Heart right ventricle (tissue), 16 donors: Measurements from ENCODE around the gene NSD2. TPM values are rescaled to one million over a fixed set of nuclear protein-coding genes. Genes with fewer than 3 reads are reported as not detected.

Source experiments
- ATAC-seq, 8 donors: fragments of 200-7000 bp; cut with Tn5 transposase; one replicate each; pipeline ENCODE4 v1.9.1; 2020; ENCODE audit warnings: mild to moderate bottlenecking in 8 of 8, moderate library complexity in 8 of 8, moderate number of reproducible peaks in 1 of 8
- DNase-seq, 2 donors: peaks; one replicate each; pipeline ENCODE4 v3.0.0-alpha.2; 2020
- H3K27ac ChIP-seq, 10 donors: fragments of 200-600 bp; sonication (generic) in 2 of 10; one replicate each; pipeline versions ENCODE4 v1.5.0 to v1.8.0; 2020 to 2022; ENCODE audit warnings: mild to moderate bottlenecking in 3 of 10
- H3K27me3 ChIP-seq, 7 donors: fragments of 200-600 bp; one replicate each; pipeline ENCODE4 v1.8.0; 2021 to 2022; ENCODE audit warnings: mild to moderate bottlenecking in 2 of 7
- H3K36me3 ChIP-seq, 9 donors: fragments of 200-600 bp; sonication (generic) in 1 of 9; one replicate each; pipeline versions ENCODE4 v1.5.0 to v1.8.0; 2020 to 2022; ENCODE audit warnings: mild to moderate bottlenecking in 2 of 9
- H3K4me1 ChIP-seq, 9 donors: fragments of 200-600 bp; sonication (generic) in 1 of 9; one replicate each; pipeline versions ENCODE4 v1.5.0 to v1.8.0; 2020 to 2022; ENCODE audit warnings: mild to moderate bottlenecking in 4 of 9
- H3K4me3 ChIP-seq, 10 donors: fragments of 200-600 bp; sonication (generic) in 2 of 10; one replicate each; pipeline versions ENCODE4 v1.5.0 to v1.8.0; 2020 to 2022; ENCODE audit warnings: mild to moderate bottlenecking in 7 of 10, moderate library complexity in 2 of 10
- H3K9me3 ChIP-seq, 11 donors: fragments of 200-600 bp in 10 of 11; sonication (generic) in 2 of 11; one replicate each; pipeline versions ENCODE4 v1.5.0 to v1.8.0; 2013 to 2022; ENCODE audit warnings: mild to moderate bottlenecking in 2 of 11, control low read depth in 1 of 11, moderate library complexity in 1 of 11
- CTCF ChIP-seq, 9 donors: fragments of 200-600 bp; sonication (generic) in 2 of 9; IDR thresholded peaks; one replicate each; pipeline versions ENCODE4 v1.5.0 to v1.8.0; 2021 to 2022; ENCODE audit warnings: antibody characterized with exemption in 9 of 9, mild to moderate bottlenecking in 5 of 9, moderate library complexity in 1 of 9
- WGBS, 2 donors: extraction: QIAGEN DNeasy Blood & Tissue Kit; methylation state at CpG; one replicate each; pipeline ENCODE4 v1.1.7; 2013; ENCODE audit warnings: inconsistent platforms in 1 of 2; 5-methylcytosine and 5-hydroxymethylcytosine counted together
- intact Hi-C, 10 donors: fragments of 100-400 bp; cut with DNase I; formaldehyde crosslinking; loops; one replicate each; pipeline versions ENCODE4 v1.11.1 to v1.14.2; 2022
- polyA plus RNA-seq, 2 donors: library from polyadenylated mRNA; stranded (reverse); fragments of 200-250 nt; gene quantifications; one replicate each; pipeline ENCODE4 v1.2.3, GENCODE V29; 2013
- total RNA-seq, 10 donors: library from RNA; stranded (reverse); fragmentation: NEBNext Ultra II Directional in 3 of 10; extraction: Animal tissue kit (Norgen Biotek cat#: 25700) in 3 of 10; gene quantifications; one replicate each; pipeline versions ENCODE4 v1.2.1 to v1.2.4, GENCODE V29; 2021 to 2023
- donor health status: Arrhythmogenic right ventricular cardiomyopathy.
- donor health status: ischemic (EF 13 %, LVEDD 7.1; RV severe dilation, severe dysfunction).
- donor health status: healthy with polysubstance abuse.
- donor health status: DM: no; HTN: yes; CAD: no.
- donor health status: DM: no; HTN: no; CAD: no.
- donor health status: ischemic (EF 25% LVEDD 6.9; RV normal size, moderate dysfunction).
- donor health status: ischemic (EF 25% LVEDD 5.7; RV mildly dilated, moderate dysfunction).
- donor health status: healthy.
- donor health status: DM: yes; HTN: yes; CAD: no.
- donor health status: Ischemic cardiomyopathy.
- donor health status: ischemic (EF 35%, LVEDD 5.7; RV mildly dilated, moderate dysfunction).
- donor health status: nonischemic (EF 11% LVEDD 7.7; RV severe dilation, severe dysfunction).
- donor health status: DM: yes; HTN: yes; CAD: no.
- donor health status: PGD.
- donor health status: ischemic (EF 29% LVEDD 5.4; RV normal size, mild dysfunction).
- donor health status: nonischemic (EF 23%, LVEDD 6.1; RV moderate dilation, normal function).

NSD2 gene
- total and polyA plus RNA-seq, 12 donors = 7.7 to 64.4 (median 44.5) TPM

- TF ChIP-seq CTCF (IDR thresholded peaks at IDR 0.05) = no peak
- 90 to 93% methylated on average over 8 of the region's 8 CpGs for WGBS, 2 donors
- Histone ChIP-seq H3K4me1 (peaks cover 0 to 13% (median 6%) of the 10 kb centered on the region in 9 donors), H3K9me3 (no peaks in the 10 kb centered on the region), H3K4me3 (no peak overlapping the region), H3K27me3 (no peaks in the 10 kb centered on the region), H3K36me3 (peaks cover 0 to 13% (median 0%) of the 10 kb centered on the region in 9 donors), H3K27ac (no peak overlapping the region)
- intact Hi-C loops = loop anchor here in 6 of 10 donors (5.0 to 10.0 kb wide), 4 partner anchors 39 to 149 kb away; partner anchors contain the start of gene LETM1 (in 3 of the 6)
- DNase-seq = no peak
- no peak for ATAC-seq
Observed at GRCh38 chr4:1895971-1896657, 24.9 kb downstream of the NSD2 start.

- Histone ChIP-seq H3K27ac (no peak overlapping the region), H3K4me1 (peaks cover 0 to 13% (median 6%) of the 10 kb centered on the region in 9 donors), H3K27me3 (no peaks in the 10 kb centered on the region), H3K4me3 (no peak overlapping the region), H3K9me3 (no peaks in the 10 kb centered on the region), H3K36me3 (peaks cover 0 to 18% (median 4%) of the 10 kb centered on the region in 9 donors)
- WGBS, 2 donors = 89 to 90% methylated on average over 6 of the region's 6 CpGs
- TF ChIP-seq CTCF (IDR thresholded peaks at IDR 0.05) = no peak
- ATAC-seq (no peak), DNase-seq (no peak)
- intact Hi-C loops = loop anchor here in 6 of 10 donors (5.0 to 10.0 kb wide), 4 partner anchors 39 to 149 kb away; partner anchors contain the start of gene LETM1 (in 3 of the 6)
Observed at GRCh38 chr4:1896658-1896991, 25.4 kb downstream of the NSD2 start.

- ATAC-seq (no peak), DNase-seq (no peak)
- Histone ChIP-seq H3K4me3 (no peak overlapping the region), H3K27me3 (no peaks in the 10 kb centered on the region), H3K9me3 (no peaks in the 10 kb centered on the region), H3K36me3 (peaks cover 0 to 32% (median 6%) of the 10 kb centered on the region in 9 donors), H3K27ac (no peak overlapping the region), H3K4me1 (peaks cover 0 to 13% (median 6%) of the 10 kb centered on the region in 9 donors)
- no peak for TF ChIP-seq CTCF (IDR thresholded peaks at IDR 0.05)
- WGBS, 2 donors = 95 to 96% methylated on average over 6 of the region's 6 CpGs
- intact Hi-C loops = loop anchor here in 8 of 10 donors (2.0 to 10.0 kb wide), 6 partner anchors 41 to 151 kb away; partner anchors contain the start of gene LETM1 (in 4 of the 8)
Observed at GRCh38 chr4:1898007-1898406, 26.8 kb downstream of the NSD2 start.

- peaks cover 0 to 37% (median 9%) of the 10 kb centered on the region in 9 donors for H3K36me3 ChIP-seq
- ATAC-seq (no peak), DNase-seq (no peak)
- no peak overlapping the region for H3K27ac ChIP-seq
- WGBS, 2 donors = 88 to 90% methylated on average over 1 of the region's 1 CpG
- TF ChIP-seq CTCF (IDR thresholded peaks at IDR 0.05) = no peak
- H3K27me3 ChIP-seq = no peaks in the 10 kb centered on the region
- intact Hi-C loops = loop anchor here in 8 of 10 donors (1.0 to 10.0 kb wide), 8 partner anchors 27 to 152 kb away; partner anchors contain the start of genes LETM1 (in 5 of the 8) and NSD2 (in 1 of the 8)
- H3K4me3 ChIP-seq = no peak overlapping the region
- H3K4me1 ChIP-seq = peaks cover 0 to 13% (median 6%) of the 10 kb centered on the region in 9 donors
- no peaks in the 10 kb centered on the region for H3K9me3 ChIP-seq
Observed at GRCh38 chr4:1898681-1899080, 27.5 kb downstream of the NSD2 start.
